Osteocyte (in vitro differentiated cells): ENCODE data around the gene NEBL. TPM values are rescaled to one million over a fixed set of nuclear protein-coding genes. Genes with fewer than 3 reads are reported as not detected.

ENCODE experiments used
- DNase-seq: peaks from one replicate; pipeline ENCODE4 v3.0.0; 2021; ENCODE audit warnings: mixed read lengths; ENCODE audit not compliant: unreplicated experiment; ENCODE audit errors: extremely low spot score
- H3K27ac Mint-ChIP-seq: one replicate; pipeline ENCODE4 v1.8.0; 2021; ENCODE audit warnings: mild to moderate bottlenecking, mixed read lengths; ENCODE audit not compliant: unreplicated experiment
- H3K27me3 Mint-ChIP-seq: one replicate; pipeline ENCODE4 v1.8.0; 2021; ENCODE audit warnings: mixed read lengths; ENCODE audit not compliant: unreplicated experiment
- H3K36me3 Mint-ChIP-seq: one replicate; pipeline ENCODE4 v1.8.0; 2021; ENCODE audit warnings: mixed read lengths; ENCODE audit not compliant: unreplicated experiment
- H3K4me1 Mint-ChIP-seq: one replicate; pipeline ENCODE4 v1.8.0; 2021; ENCODE audit warnings: mixed read lengths; ENCODE audit not compliant: unreplicated experiment
- H3K4me3 Mint-ChIP-seq: one replicate; pipeline ENCODE4 v1.8.0; 2021; ENCODE audit warnings: mild to moderate bottlenecking, moderate library complexity, mixed read lengths; ENCODE audit not compliant: unreplicated experiment
- H3K9me3 Mint-ChIP-seq: one replicate; pipeline ENCODE4 v1.8.0; 2021; ENCODE audit warnings: mixed read lengths; ENCODE audit not compliant: unreplicated experiment
- total RNA-seq: library from RNA; stranded (reverse); gene quantifications from 2 replicates; pipeline ENCODE4 v1.2.1, GENCODE V29; 2021
- TF ChIP-seq, protein P1 (sequence below): fragments of 200-600 bp; sonication (generic); IDR thresholded peaks from 2 replicates; pipeline ENCODE4 v1.5.0; 2021; ENCODE audit warnings: antibody characterized with exemption, mild to moderate bottlenecking, moderate library complexity

Gene NEBL
- total RNA-seq, 1 donor from 2014 or later = 0.30 TPM

DNA sequence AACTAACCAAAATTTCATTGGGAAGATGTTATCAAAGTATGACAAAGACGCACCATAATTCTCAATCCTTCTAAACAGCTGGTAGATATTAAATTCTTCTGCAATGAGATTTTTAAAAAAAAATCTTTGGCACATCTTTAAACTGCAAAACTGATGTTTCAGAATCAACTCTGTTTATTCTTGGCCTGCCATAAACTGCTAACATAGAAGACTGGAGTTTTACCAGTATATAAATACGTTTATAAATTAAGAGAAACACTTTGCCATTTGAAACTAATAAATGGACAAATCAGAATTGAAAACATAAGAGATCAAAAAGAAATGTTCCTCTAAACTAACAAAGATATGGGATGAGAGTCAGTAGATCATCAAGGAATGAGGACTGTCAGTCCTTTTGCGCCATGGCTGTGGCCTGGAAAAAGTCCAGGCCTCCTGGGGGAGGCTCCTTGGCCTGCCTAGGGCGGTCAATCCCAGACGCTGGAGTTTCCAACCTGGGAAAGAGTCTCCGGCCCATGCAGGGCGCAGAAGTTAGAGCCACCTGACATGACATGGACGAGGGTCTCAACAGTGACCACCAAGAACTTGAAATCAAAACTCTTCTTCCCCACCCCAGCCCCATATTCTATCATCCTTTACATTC is 34.2 kb upstream of the NEBL start:
- DNase-seq = no peak
- H3K9me3 Mint-ChIP-seq = no peaks in the 10 kb centered on the region
- H3K4me3 Mint-ChIP-seq = no peak overlapping the region
- H3K4me1 Mint-ChIP-seq = no peaks in the 10 kb centered on the region
- peaks cover 42% of the 10 kb centered on the region for H3K27me3 Mint-ChIP-seq
- H3K36me3 Mint-ChIP-seq = no peaks in the 10 kb centered on the region
- H3K27ac Mint-ChIP-seq = no peak overlapping the region
- TF ChIP-seq, protein P1, sequence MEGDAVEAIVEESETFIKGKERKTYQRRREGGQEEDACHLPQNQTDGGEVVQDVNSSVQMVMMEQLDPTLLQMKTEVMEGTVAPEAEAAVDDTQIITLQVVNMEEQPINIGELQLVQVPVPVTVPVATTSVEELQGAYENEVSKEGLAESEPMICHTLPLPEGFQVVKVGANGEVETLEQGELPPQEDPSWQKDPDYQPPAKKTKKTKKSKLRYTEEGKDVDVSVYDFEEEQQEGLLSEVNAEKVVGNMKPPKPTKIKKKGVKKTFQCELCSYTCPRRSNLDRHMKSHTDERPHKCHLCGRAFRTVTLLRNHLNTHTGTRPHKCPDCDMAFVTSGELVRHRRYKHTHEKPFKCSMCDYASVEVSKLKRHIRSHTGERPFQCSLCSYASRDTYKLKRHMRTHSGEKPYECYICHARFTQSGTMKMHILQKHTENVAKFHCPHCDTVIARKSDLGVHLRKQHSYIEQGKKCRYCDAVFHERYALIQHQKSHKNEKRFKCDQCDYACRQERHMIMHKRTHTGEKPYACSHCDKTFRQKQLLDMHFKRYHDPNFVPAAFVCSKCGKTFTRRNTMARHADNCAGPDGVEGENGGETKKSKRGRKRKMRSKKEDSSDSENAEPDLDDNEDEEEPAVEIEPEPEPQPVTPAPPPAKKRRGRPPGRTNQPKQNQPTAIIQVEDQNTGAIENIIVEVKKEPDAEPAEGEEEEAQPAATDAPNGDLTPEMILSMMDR = no peak

DNA sequence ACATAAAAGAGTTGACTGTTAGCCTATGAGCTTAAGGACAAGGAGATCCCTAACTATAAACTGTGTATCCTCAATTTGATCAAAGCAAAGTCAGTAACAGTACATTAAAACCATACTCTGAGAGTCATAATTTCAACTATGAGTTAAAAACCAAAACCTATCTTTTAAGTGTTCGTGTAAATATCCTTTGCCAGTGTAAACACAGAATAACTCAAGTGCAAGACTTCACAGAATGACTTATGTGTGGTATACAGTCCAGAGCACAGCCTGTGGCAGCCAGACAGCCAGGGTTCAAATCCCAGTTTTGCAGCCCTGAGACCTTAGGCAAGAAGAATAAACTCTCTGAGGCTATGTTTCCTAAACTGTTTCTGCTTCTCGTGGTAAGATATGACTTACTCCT is 30.3 kb upstream of the NEBL start:
- H3K4me3 Mint-ChIP-seq = no peak overlapping the region
- H3K27ac Mint-ChIP-seq = no peak overlapping the region
- H3K9me3 Mint-ChIP-seq = no peaks in the 10 kb centered on the region
- TF ChIP-seq, protein P1 = no peak
- peaks cover 50% of the 10 kb centered on the region for H3K27me3 Mint-ChIP-seq
- H3K36me3 Mint-ChIP-seq = no peaks in the 10 kb centered on the region
- no peaks in the 10 kb centered on the region for H3K4me1 Mint-ChIP-seq
- DNase-seq = no peak

DNA sequence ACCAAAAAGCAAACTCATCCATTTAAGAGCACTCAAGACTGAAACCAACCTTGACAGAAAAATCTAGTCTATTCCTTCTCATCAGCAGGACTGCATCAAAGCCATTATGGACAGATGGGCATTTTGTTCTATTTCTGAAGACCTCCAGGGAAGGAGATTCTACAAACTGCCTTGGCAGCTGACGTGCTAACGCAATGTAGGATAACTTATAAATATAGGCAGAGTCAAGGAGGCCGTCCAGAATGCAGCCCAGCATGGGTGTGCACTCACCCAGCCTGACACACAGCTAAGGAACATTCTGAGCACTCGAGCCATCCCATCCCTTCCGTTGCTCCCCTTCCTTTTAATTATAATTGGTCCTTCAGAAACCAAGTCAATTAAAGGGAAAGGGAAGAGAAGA is 25.3 kb upstream of the NEBL start:
- H3K27me3 Mint-ChIP-seq = peaks cover 49% of the 10 kb centered on the region
- no peak overlapping the region for H3K27ac Mint-ChIP-seq
- no peaks in the 10 kb centered on the region for H3K9me3 Mint-ChIP-seq
- no peak for DNase-seq
- no peak overlapping the region for H3K4me3 Mint-ChIP-seq
- no peaks in the 10 kb centered on the region for H3K4me1 Mint-ChIP-seq
- TF ChIP-seq, protein P1 = no peak
- H3K36me3 Mint-ChIP-seq = no peaks in the 10 kb centered on the region

DNA sequence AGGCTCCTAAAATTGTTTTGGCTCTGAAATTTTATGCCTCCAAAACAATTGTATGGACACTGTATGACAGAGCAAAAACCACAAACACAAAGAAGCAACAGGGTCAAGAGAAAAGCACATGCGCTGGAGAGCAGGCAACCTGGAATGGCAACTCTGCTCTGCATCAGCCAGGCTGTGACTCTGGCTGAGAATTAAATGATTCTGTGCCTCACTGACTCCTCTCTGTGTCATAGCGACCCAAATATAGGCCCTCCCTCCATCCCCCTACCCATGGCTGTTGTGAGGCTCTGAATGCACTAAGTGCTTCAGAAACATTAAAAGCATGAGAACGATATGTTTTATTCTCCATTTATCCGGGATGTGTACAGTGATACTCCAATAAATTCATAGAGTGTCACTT is 24.9 kb upstream of the NEBL start:
- no peak overlapping the region for H3K27ac Mint-ChIP-seq
- no peak for DNase-seq

DNA sequence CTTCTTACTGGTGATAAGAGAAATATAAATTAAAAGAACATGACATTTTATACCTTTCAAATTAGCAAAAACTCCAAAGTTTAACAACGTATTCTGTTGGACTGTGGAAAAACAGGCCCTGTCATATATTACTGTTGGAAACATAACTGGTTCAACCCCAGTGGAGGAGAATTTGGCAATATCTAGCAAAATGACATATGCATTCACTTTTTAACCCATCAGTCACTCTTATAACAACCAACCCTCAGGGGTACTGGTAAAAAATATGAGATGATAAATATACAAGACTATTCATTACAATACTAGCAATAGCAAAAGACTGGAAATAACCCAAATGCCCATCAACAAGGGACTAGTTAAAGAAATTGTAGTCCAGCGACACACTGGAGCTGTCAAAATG is 22.9 kb upstream of the NEBL start:
- Mint-ChIP-seq H3K36me3 (no peaks in the 10 kb centered on the region), H3K4me3 (no peak overlapping the region)

More for the DNA sequence above, 24.9 kb upstream of the NEBL start:
- no peaks in the 10 kb centered on the region for H3K36me3 Mint-ChIP-seq
- no peaks in the 10 kb centered on the region for H3K4me1 Mint-ChIP-seq
- TF ChIP-seq, protein P1 = no peak
- H3K27me3 Mint-ChIP-seq = peaks cover 51% of the 10 kb centered on the region
- no peaks in the 10 kb centered on the region for H3K9me3 Mint-ChIP-seq
- no peak overlapping the region for H3K4me3 Mint-ChIP-seq

More for the DNA sequence above, 22.9 kb upstream of the NEBL start:
- Mint-ChIP-seq H3K9me3 (no peaks in the 10 kb centered on the region), H3K27ac (no peak overlapping the region), H3K27me3 (peaks cover 44% of the 10 kb centered on the region), H3K4me1 (no peaks in the 10 kb centered on the region)
- DNase-seq = no peak
- TF ChIP-seq, protein P1 = no peak
